PC-3 (cell line): Measurements from ENCODE around the gene DNAJC8. TPM values are rescaled to one million over a fixed set of nuclear protein-coding genes. Genes with fewer than 3 reads are reported as not detected.

ENCODE experiments used
- ATAC-seq: fragments of 200-7000 bp; cut with Tn5 transposase; 2 replicates; pipeline ENCODE4 v1.9.1; 2020; ENCODE audit warnings: mild to moderate bottlenecking, moderate library complexity
- BruUV-seq: library from RNA; stranded (reverse); fragments of 400-500 nt; replicated peaks from 2 replicates; lab custom pipeline; 2021; lab: Mats Ljungman, UMichigan
- CTCF ChIA-PET: fragments of 300-600 bp; sonication (Branson Sonifier 250); formaldehyde crosslinking; loops from one replicate; lab custom pipeline; 2022; ENCODE audit warnings: antibody characterized with exemption; lab: Charles Lee
- POLR2A ChIA-PET: fragments of 300-600 bp; sonication (Branson Sonifier 250); formaldehyde crosslinking; loops from one replicate; lab custom pipeline; 2022; ENCODE audit warnings: antibody characterized with exemption; ENCODE audit not compliant: unreplicated experiment; lab: Charles Lee
- DNase-seq: peaks from one replicate; pipeline ENCODE4 v3.0.0-alpha.2; 2015
- H2AFZ ChIP-seq: fragments of 300-600 bp; sonication (generic); 2 replicates; pipeline ENCODE4 v1.6.0; 2016; ENCODE audit warnings: antibody characterized with exemption, low read length
- H3F3A ChIP-seq: fragments of 300-600 bp; sonication (generic); one replicate; pipeline ENCODE4 v1.6.0; 2017; ENCODE audit warnings: antibody characterized with exemption, low read length, control low read depth, mild to moderate bottlenecking; ENCODE audit not compliant: unreplicated experiment
- H3K27ac ChIP-seq: fragments of 300-600 bp; sonication (generic); 2 replicates; pipeline ENCODE4 v1.5.1; 2016; ENCODE audit warnings: mild to moderate bottlenecking, low read length
- H3K27me3 ChIP-seq: fragments of 300-600 bp; sonication (generic); 2 replicates; pipeline ENCODE4 v1.6.1; 2016; ENCODE audit warnings: low read length, mixed read lengths
- H3K36me3 ChIP-seq: fragments of 300-600 bp; sonication (generic); 2 replicates; pipeline ENCODE4 v1.6.1; 2016; ENCODE audit warnings: low read depth, mixed run types, low read length, mixed read lengths
- H3K4me1 ChIP-seq: fragments of 300-600 bp; sonication (generic); 2 replicates; pipeline ENCODE4 v1.5.1; 2016; ENCODE audit warnings: low read length; ENCODE audit not compliant: insufficient read depth
- H3K4me2 ChIP-seq: fragments of 300-600 bp; sonication (generic); 2 replicates; pipeline ENCODE4 v1.6.0; 2016; ENCODE audit warnings: low read length
- H3K4me3 ChIP-seq: fragments of 300-600 bp; sonication (generic); 2 replicates; pipeline ENCODE4 v1.5.1; 2016; ENCODE audit warnings: mild to moderate bottlenecking, low read length, mixed read lengths
- H3K79me2 ChIP-seq: fragments of 300-600 bp; sonication (generic); 2 replicates; pipeline ENCODE4 v1.6.1; 2017; ENCODE audit warnings: low read length, mixed read lengths
- H3K9ac ChIP-seq: fragments of 300-600 bp; sonication (generic); 2 replicates; pipeline ENCODE4 v1.6.0; 2016; ENCODE audit warnings: mild to moderate bottlenecking, low read length
- H3K9me2 ChIP-seq: fragments of 300-600 bp; sonication (generic); replicated peaks from 2 replicates; pipeline ENCODE4 v1.6.1; 2016; ENCODE audit warnings: mixed run types, low read length, mixed read lengths
- H3K9me3 ChIP-seq: fragments of 300-600 bp; sonication (generic); 2 replicates; pipeline ENCODE4 v1.6.1; 2016; ENCODE audit warnings: low read length, mixed read lengths
- H4K20me1 ChIP-seq: fragments of 300-600 bp; sonication (generic); 2 replicates; pipeline ENCODE4 v1.6.1; 2016; ENCODE audit warnings: low read length, mixed read lengths
- CTCF ChIP-seq: fragments of 300-600 bp; sonication (generic); conservative IDR thresholded peaks from 2 replicates; pipeline ENCODE4 v1.5.1; 2017; ENCODE audit warnings: antibody characterized with exemption, low read depth, mild to moderate bottlenecking, low read length
- EZH2 ChIP-seq: fragments of 300-600 bp; sonication (generic); IDR thresholded peaks from one replicate; pipeline ENCODE4 v1.6.1; 2017; ENCODE audit warnings: antibody characterized with exemption, mild to moderate bottlenecking, low read length; ENCODE audit not compliant: unreplicated experiment
- EZH2phosphoT487 ChIP-seq: fragments of 300-600 bp; sonication (generic); IDR thresholded peaks from 2 replicates; pipeline ENCODE4 v1.6.1; 2018; ENCODE audit warnings: mild to moderate bottlenecking, antibody characterized with exemption, low read length, borderline replicate concordance
- intact Hi-C: fragments of 100-400 bp; cut with micrococcal nuclease; formaldehyde crosslinking; loops from 2 replicates; pipeline ENCODE4 v1.9.0; 2023
- total RNA-seq: library from RNA; depleted of rRNA; stranded (reverse); fragments of >200 nt; gene quantifications from 2 replicates; pipeline ENCODE4 v1.2.3, GENCODE V29; 2014

DNAJC8 gene
- total RNA-seq, 1 experiment from 2014 or later: 63.6 TPM

- CTCF ChIA-PET: no interaction called here
- no peak overlapping the region for H2AFZ ChIP-seq
- H3F3A ChIP-seq: no peaks in the 10 kb centered on the region
- DNase-seq (no peak), ATAC-seq (no peak)
- TF ChIP-seq EZH2 (no peak), EZH2phosphoT487 (no peak), CTCF (no peak)
- no peak overlapping the region for H3K9ac ChIP-seq
- no peaks in the 10 kb centered on the region for H3K9me3 ChIP-seq
- H3K27ac ChIP-seq: no peak overlapping the region
- intact Hi-C loops: no loop called here
- H4K20me1 ChIP-seq: no peaks in the 10 kb centered on the region
- POLR2A ChIA-PET: no interaction called here
- BruUV-seq: no TSS peak
- no peaks in the 10 kb centered on the region for H3K9me2 ChIP-seq
- no peaks in the 10 kb centered on the region for H3K79me2 ChIP-seq
- no peak overlapping the region for H3K4me3 ChIP-seq
- no peak overlapping the region for H3K4me2 ChIP-seq
- H3K27me3 ChIP-seq: no peaks in the 10 kb centered on the region
- H3K36me3 ChIP-seq: no peaks in the 10 kb centered on the region; the same call in 1 of the 2 replicates
- no peaks in the 10 kb centered on the region for H3K4me1 ChIP-seq
Measured at GRCh38 chr1:28278763-28279162, 45.9 kb upstream of the DNAJC8 start.

GRCh38 chr1:28273216-28273860 is 40.5 kb upstream of the DNAJC8 start:
- Histone ChIP-seq H4K20me1 (no peaks in the 10 kb centered on the region), H2AFZ (no peak overlapping the region), H3F3A (no peaks in the 10 kb centered on the region), H3K79me2 (no peaks in the 10 kb centered on the region), H3K9me2 (no peaks in the 10 kb centered on the region), H3K4me3 (no peak overlapping the region), H3K4me1 (no peaks in the 10 kb centered on the region), H3K4me2 (no peak overlapping the region), H3K9me3 (no peaks in the 10 kb centered on the region), H3K27ac (no peak overlapping the region), H3K36me3 (no peaks in the 10 kb centered on the region), H3K9ac (no peak overlapping the region), H3K27me3 (no peaks in the 10 kb centered on the region)
- POLR2A ChIA-PET: no interaction called here
- CTCF ChIA-PET: no interaction called here
- peak; percentile 49 for ATAC-seq
- DNase-seq: peak; percentile 37
- intact Hi-C loops: no loop called here
- TF ChIP-seq EZH2phosphoT487: no peak
- no peak for TF ChIP-seq EZH2
- no peak for TF ChIP-seq CTCF
- BruUV-seq: no TSS peak

- ATAC-seq (no peak), DNase-seq (no peak)
- no peaks in the 10 kb centered on the region for H3K36me3 ChIP-seq
Measured at GRCh38 chr1:28272215-28272852, 39.5 kb upstream of the DNAJC8 start.

More at GRCh38 chr1:28272215-28272852, 39.5 kb upstream of the DNAJC8 start:
- no peaks in the 10 kb centered on the region for H3K9me2 ChIP-seq
- no peaks in the 10 kb centered on the region for H3K27me3 ChIP-seq
- no peak for TF ChIP-seq EZH2phosphoT487
- TF ChIP-seq EZH2: no peak
- TF ChIP-seq CTCF: no peak
- H3K9me3 ChIP-seq: no peaks in the 10 kb centered on the region
- no peaks in the 10 kb centered on the region for H3K4me1 ChIP-seq
- no peak overlapping the region for H3K27ac ChIP-seq
- H3K4me2 ChIP-seq: no peak overlapping the region
- H4K20me1 ChIP-seq: no peaks in the 10 kb centered on the region
- no peak overlapping the region for H2AFZ ChIP-seq
- H3F3A ChIP-seq: no peaks in the 10 kb centered on the region
- ChIA-PET CTCF (no interaction called here), POLR2A (no interaction called here)
- intact Hi-C loops: no loop called here
- H3K4me3 ChIP-seq: no peak overlapping the region
- H3K9ac ChIP-seq: no peak overlapping the region
- H3K79me2 ChIP-seq: peaks cover 6% of the 10 kb centered on the region; the same call in 1 of the 2 replicates
- BruUV-seq: no TSS peak
